HG02870 (cell line): ENCODE measurements around the gene GAK.

ENCODE experiments used
- ATAC-seq: cut with Tn5 transposase; IDR thresholded peaks from one replicate; pipeline ENCODE4 v1.9.1; 2021; ENCODE audit warnings: mild to moderate bottlenecking, moderate library complexity; ENCODE audit not compliant: unreplicated experiment

GAK gene

DNA sequence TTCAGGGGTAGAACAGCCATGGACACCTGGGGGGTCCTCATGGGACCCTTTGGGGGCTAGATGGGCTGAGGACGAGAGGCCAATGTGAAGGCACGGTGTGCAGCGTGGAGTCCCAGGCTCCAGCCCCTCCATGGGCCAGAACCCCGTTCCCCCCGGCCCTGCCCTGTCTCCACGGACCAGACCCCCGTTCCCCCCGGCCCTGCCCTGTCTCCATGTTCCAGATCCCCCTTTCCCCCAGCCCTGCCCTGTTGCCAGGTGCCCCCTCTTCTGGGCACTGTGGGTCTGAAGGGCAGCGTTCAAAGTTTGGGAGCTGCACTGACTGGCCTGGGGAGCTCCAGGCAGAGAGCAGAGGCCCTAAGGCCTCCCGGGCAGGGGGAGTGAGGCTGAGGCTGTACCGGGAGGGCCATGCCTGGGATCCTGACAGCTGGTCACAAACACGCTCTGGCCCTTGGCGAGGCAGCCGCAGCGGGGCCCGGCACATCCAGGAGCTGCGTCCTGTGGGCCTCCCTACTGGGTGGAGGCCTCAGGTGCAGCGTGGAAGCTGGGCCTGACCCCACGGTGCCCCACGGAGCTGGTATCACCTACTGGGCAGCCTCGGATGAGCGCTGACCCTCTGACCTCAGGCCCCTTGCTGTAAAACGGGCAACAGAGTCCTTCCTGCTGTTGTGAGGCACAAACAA, 32.4 kb upstream of the GAK start:
- no peak for ATAC-seq

GRCh38 chr4:963276-964225, 31.4 kb upstream of the GAK start:
- no peak for ATAC-seq

- no peak for ATAC-seq
These were observed 30.4 kb upstream of the GAK start for GRCh38 chr4:962231-963208.

GRCh38 chr4:961351-962230, 29.5 kb upstream of the GAK start:
- ATAC-seq = no peak

DNA sequence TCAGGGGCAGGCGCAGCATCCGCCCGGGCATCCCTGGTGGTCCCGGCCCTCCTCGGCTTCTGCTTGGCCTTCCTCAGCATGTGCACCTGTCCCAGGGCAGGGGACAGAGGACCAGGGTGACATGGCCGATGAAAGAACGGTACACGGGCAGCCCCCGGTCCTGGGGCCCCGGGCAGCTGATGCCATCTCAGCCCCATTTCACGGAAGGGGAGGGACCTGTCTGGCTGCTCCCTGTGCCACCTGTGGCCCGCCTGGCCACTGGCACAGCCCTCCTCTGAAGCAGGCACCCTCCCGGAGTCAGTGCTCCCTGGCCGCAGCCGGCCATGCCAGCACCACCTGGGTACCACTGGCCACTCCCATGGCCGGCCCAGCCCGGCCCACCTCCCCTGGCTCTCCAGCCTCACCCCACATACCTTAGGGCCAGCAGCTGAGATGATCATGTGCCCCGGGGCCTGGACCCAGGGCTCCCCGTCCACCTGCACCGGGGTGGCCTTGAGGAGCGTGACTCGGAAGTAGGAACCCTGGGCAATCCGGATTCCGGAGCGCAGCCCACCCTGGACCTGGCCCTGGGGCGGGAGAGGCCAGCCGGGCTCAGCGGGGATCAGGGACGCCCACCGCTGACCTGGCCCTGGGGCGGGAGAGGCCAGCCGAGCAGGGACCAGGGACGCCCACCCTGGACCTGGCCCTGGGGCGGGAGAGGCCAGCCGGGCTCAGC, 28.7 kb upstream of the GAK start:
- no peak for ATAC-seq

DNA sequence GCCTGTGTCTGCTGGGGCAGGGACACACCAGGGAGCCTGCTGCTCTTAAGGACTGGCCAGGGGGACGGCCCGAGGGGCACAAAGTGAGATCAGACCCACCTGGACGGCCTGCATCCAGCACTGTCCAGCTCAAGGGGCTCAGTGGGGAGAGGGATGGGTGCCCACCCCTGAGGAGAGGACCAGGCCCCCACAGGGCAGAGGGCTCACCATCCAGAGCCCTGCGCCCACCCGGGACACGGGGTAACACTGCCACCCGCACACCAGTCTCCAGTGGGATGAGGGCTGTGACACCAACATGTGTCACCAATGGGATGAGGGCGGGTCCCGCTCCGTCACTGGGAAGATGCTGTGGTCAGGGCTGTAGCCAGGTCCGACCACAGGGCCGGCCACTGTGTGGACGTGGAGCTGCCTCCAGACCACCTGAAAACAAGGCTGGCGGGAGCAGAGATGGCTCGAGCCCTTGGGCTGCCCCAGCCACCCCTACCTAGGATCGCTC, 28.1 kb upstream of the GAK start:
- no peak for ATAC-seq

- no peak for ATAC-seq
These were observed 27.4 kb upstream of the GAK start for GRCh38 chr4:959338-960139.

DNA sequence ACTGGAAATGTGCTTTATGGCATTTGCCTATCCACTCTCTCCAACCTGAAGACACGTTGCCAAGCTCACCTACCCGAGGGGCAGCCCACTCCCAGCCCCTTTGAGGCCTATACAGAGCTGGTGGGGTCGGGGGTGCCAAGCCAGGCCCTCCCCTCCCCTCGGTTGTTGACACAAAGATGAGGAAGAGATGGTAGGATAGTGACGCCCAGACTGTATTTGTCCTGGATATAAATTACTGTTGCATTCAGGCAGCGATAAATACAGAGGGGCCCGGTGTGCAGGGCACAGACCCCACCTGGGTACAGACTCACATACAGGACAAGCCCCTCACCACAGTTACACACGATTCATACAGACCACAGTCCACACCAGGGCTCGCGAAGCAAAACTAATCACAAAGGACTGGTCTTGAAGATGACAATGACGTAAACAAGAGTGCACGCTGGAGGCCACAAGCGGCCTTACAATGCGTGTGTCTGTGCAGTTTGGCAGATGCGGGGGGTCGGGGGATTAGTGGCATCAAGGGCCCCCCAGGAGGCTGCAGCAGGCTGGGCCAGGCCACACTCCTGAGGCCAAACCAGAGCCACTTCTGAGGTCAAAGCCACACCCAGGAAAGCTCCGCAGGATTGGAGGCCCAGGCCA, 26.7 kb upstream of the GAK start:
- ATAC-seq = no peak

DNA sequence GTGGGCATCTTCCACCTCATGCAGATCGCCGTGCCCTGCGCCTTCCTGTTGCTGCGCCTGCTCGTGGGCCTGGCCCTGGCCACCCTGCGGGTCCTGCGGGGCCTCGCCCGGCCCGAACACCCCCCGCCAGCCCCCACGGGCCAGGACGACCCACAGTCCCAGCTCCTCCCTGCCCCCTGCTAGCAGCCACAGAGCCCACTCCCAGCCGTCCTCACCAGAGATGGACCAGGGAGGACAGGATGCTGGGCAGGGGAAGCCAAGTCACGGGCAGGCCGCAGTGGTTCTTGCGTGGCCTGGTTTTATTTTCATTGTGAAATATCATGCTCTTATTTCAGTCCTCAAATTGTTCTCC, 26.2 kb upstream of the GAK start:
- ATAC-seq = no peak

DNA sequence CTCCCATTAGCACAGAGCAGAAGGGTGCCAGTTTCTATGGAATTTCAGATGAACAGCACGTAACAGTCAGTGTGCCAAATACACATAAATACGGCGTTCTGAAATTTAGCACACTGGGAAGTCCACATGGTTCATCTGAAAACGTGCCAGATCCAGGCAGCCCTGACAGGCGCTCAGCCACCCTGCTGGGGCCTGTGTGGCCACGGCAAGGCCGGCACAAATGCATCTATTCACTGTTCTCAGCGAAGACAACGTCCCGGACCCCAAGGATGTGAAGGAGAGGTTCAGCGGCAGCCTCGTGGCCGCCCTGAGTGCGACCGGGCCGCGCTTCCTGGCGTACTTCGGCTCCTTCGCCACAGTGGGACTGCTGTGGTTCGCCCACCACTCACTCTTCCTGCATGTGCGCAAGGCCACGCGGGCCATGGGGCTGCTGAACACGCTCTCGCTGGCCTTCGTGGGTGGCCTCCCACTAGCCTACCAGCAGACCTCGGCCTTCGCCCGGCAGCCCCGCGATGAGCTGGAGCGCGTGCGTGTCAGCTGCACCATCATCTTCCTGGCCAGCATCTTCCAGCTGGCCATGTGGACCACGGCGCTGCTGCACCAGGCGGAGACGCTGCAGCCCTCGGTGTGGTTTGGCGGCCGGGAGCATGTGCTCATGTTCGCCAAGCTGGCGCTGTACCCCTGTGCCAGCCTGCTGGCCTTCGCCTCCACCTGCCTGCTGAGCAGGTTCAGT, 25.6 kb upstream of the GAK start:
- ATAC-seq = no peak

- ATAC-seq = no peak
These were observed 25.1 kb upstream of the GAK start for GRCh38 chr4:957231-957580.

- ATAC-seq = no peak
These were observed 24.6 kb upstream of the GAK start for GRCh38 chr4:956531-957230.

DNA sequence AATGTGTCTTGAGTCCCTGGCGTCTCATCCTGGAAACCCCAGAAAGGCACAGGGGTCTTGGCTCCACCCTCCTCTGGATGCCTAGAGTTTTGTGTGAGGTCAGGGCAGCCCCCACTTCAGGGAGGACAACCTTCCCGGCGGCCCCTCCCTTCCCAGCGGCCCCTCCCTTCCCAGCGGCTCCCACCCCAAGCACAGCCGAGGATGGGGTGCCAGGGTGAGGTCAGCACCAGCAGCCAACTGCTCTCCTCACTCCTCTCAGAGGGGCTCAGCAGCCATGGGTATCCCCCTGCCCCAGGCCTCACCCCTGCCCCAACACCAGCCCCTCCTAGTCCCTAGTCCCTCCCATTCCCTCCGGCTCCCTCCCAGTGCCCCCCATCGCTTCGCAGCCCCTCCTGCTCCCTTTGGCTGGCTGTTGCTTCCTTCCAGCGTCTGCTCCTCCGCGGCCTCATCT, 23.8 kb upstream of the GAK start:
- ATAC-seq = no peak

GRCh38 chr4:955161-955921, 23.2 kb upstream of the GAK start:
- no peak for ATAC-seq

DNA sequence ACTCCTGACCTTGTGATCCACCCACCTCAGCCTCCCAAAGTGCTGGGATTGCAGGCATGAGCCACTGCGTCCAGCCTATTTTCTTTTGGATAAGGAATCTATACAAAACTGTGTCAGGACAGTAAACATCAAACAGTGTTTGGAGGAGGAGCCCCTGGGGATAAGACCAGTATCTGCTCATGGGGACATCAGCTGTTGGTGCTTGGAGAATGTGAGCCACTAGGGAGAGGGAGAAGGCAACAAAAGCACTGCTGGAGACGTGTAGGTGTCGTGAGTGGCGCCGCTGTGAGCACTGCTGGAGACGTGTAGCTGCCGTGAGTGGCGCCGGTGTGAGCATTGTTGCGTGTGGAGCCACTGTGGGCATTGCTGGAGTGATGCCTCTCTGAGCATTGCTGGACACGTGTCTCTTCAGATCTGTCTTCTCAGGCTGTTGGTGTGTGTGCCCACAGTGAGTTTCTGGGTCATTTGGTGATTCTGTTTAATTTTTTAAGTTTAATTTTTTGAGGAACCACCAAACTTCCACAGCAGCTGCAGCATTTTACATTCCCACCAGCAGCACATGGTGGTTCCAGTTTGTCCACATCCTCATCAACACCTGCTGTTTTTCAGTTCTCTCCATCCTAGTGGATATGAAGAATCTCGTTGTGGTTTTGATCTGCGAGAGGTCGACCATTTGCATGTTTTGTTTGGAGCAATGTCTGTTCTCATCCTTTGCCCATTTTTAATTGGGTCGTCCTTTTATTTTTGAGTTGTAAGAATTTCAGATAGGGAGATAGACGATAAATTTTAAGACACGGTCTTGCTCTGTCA, 22.3 kb upstream of the GAK start:
- ATAC-seq = no peak
